AG04450 (cell line): ENCODE data around the gene TMEM202. TPM values are rescaled to one million over a fixed set of nuclear protein-coding genes. Genes with fewer than 3 reads are reported as not detected.

Experiments
- CTCF ChIA-PET: fragments of 300-600, 350-600 bp; formaldehyde crosslinking; extraction: SDS; loops from one replicate; lab custom pipeline; 2022; ENCODE audit warnings: antibody characterized with exemption, inconsistent platforms; lab: Charles Lee
- POLR2A ChIA-PET: fragments of 350-600 bp; formaldehyde crosslinking; extraction: SDS; loops from one replicate; lab custom pipeline; 2021; ENCODE audit warnings: antibody characterized with exemption, inconsistent platforms; lab: Yijun Ruan, JAX
- DNase-seq: peaks from one replicate; pipeline ENCODE4 v3.0.0-alpha.2; 2011; ENCODE audit warnings: low read depth, low spot score
- H3K27ac ChIP-seq: one replicate; pipeline ENCODE4 v1.5.1; 2012; ENCODE audit warnings: low read depth, low read length, control low read depth
- H3K27me3 ChIP-seq: one replicate; pipeline ENCODE4 v1.6.0; 2012; ENCODE audit warnings: low read length; ENCODE audit not compliant: control insufficient read depth, insufficient read depth
- H3K4me3 ChIP-seq: 2 replicates; pipeline ENCODE4 v1.5.1; 2011; ENCODE audit warnings: mild to moderate bottlenecking, low read depth, low read length, control low read depth
- H3K9me3 ChIP-seq: 2 replicates; pipeline ENCODE4 v1.5.1; 2012; ENCODE audit warnings: low read length; ENCODE audit not compliant: control insufficient read depth, insufficient read depth
- polyA minus RNA-seq: library from RNA; depleted of rRNA, polyadenylated mRNA; stranded (reverse); fragments of >200 nt; gene quantifications from 2 replicates; pipeline ENCODE4 v1.2.3, GENCODE V29; 2011; rRNA and poly(A)+ RNA removed
- polyA plus RNA-seq: library from polyadenylated mRNA; depleted of rRNA; stranded (reverse); fragments of >200 nt; gene quantifications from 2 replicates; pipeline ENCODE4 v1.2.3, GENCODE V29; 2011; rRNA removed
- TF ChIP-seq, protein P1 (sequence below): IDR thresholded peaks from 2 replicates; pipeline ENCODE4 v1.5.1; 2011; ENCODE audit warnings: low read depth, low read length, control low read depth, inconsistent platforms

The TMEM202 gene, protein sequence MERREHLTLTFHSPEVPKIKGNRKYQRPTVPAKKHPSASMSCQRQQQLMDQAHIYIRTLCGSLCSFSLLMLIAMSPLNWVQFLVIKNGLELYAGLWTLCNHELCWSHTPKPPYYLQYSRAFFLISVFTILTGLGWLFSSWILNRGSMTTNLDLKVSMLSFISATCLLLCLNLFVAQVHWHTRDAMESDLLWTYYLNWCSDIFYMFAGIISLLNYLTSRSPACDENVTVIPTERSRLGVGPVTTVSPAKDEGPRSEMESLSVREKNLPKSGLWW
- polyA plus RNA-seq: not detected in 2 replicates
- polyA minus RNA-seq: not detected in 2 replicates

DNA sequence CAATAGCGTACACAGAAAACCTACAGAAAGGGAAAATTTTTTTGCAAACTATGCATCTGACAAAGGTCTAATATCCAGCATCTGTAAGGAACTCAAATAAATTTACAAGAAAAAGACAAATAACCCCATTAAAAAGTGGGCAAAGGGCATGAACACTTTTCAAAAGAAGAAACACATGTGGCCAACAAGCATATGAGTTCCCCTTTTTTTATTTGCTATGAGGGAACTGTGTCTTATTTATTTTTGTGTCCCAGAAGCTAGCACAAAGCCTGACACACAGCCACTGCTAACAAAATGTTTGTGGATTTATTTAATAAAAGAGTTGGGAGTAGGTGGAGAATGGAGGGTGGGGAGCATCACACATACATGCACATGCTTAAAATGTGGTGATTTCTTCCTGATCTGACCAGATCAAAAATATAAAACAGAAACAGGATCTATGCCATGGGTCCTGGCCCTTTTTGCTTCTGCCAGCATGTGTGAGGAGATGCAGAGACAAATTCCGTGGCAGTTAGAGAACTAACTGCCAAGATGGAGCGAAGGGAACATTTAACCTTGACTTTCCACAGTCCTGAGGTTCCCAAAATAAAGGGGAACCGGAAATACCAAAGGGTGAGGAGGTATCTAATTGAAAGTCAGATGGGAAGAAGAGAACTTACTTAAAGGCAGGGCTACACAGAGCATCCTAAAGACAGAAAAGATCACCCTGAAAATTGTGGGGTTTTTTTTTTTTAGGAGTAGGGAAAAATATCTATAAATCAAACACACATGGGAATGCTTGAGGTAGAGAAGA lies at the start of gene TMEM202:
TMEM202 (plus strand) TSS at position 510 of the 793 bp plus-strand sequence; CDS start at position 532, 22 bp downstream.
- DNase-seq: no peak
- TF ChIP-seq, protein P1, sequence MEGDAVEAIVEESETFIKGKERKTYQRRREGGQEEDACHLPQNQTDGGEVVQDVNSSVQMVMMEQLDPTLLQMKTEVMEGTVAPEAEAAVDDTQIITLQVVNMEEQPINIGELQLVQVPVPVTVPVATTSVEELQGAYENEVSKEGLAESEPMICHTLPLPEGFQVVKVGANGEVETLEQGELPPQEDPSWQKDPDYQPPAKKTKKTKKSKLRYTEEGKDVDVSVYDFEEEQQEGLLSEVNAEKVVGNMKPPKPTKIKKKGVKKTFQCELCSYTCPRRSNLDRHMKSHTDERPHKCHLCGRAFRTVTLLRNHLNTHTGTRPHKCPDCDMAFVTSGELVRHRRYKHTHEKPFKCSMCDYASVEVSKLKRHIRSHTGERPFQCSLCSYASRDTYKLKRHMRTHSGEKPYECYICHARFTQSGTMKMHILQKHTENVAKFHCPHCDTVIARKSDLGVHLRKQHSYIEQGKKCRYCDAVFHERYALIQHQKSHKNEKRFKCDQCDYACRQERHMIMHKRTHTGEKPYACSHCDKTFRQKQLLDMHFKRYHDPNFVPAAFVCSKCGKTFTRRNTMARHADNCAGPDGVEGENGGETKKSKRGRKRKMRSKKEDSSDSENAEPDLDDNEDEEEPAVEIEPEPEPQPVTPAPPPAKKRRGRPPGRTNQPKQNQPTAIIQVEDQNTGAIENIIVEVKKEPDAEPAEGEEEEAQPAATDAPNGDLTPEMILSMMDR: no peak
- Histone ChIP-seq H3K4me3 (no peak within 1 kb of the TSS), H3K27ac (no peak within 1 kb of the TSS), H3K27me3 (peaks cover 26% of the 10 kb centered on the region), H3K9me3 (no peaks in the 10 kb centered on the region)
- ChIA-PET CTCF (no interaction called here), POLR2A (interaction anchor here (0.6 kb wide), 1 partner anchor 146 kb away, joined by 9 read pairs; no protein-coding TSS in a partner anchor)

DNA sequence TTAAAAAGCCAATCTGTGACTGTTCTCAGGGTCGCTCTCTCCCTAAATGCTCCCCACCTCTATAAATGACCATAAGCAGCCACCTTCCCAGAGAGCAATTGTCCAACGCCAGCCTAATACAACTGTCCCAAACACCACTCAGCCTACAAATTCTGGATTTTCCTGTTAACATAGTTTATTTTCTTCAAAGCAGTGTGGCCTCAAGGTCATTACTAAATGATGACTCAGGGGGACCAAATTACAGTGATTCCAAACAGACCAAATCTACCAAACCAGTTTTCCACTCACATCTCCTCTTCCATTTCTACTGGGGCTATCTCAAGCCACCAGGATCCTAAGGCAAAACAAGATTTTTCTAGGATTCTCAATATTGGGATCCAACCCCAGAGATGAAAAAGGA lies 44.8 kb upstream of the TMEM202 start:
- no peak for DNase-seq
- CTCF ChIA-PET: no interaction called here

DNA sequence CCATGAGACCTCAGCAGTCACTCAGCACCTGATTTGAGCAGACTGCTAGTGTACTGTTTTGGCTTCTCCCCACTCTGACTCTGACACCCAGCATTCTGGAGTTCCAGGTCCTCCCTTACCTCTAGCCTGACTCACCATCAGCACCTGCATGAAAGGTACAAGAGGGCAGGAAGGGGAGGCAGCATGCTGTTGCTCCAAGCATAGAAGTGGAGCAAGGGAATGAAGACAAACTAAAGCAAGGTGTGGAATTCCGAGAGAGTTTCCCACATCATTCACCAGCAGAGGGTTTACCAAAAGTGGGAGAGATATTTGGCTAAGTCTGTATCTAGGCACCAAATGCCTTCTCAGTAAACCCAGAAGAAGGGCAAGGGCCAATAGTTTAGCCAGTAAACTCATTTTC lies 43.6 kb upstream of the TMEM202 start:
- DNase-seq: no peak
- Histone ChIP-seq H3K9me3 (no peaks in the 10 kb centered on the region), H3K4me3 (no peak overlapping the region), H3K27ac (no peak overlapping the region), H3K27me3 (no peaks in the 10 kb centered on the region)
- POLR2A ChIA-PET: no interaction called here
- CTCF ChIA-PET: no interaction called here
- TF ChIP-seq, protein P1: no peak

More for the DNA sequence above, 44.8 kb upstream of the TMEM202 start:
- POLR2A ChIA-PET: interaction anchor here (1.6 kb wide), 1 partner anchor 13 kb away, joined by 5 read pairs; no protein-coding TSS in a partner anchor
- H3K9me3 ChIP-seq: no peaks in the 10 kb centered on the region
- no peak overlapping the region for H3K4me3 ChIP-seq
- H3K27me3 ChIP-seq: no peaks in the 10 kb centered on the region
- no peak overlapping the region for H3K27ac ChIP-seq
- TF ChIP-seq, protein P1: no peak

DNA sequence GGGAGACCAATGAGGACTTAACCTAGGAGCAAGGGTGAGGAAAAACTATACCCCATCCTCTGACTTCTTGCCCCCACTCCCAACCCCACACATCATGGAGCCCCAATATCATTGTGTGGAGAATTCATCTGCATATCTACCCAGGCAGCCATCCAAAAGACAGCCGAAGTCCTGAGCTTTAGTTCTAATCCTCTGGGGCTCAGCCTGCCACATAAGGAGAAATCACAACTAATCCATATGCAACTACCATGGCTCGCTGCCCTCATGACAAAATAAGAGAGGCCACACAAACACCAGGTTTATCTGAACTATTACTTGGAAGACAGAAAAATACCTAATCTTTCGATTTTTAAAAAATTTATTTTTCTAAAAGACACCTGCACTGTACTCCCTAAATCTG lies 40.0 kb upstream of the TMEM202 start:
- ChIA-PET POLR2A (no interaction called here), CTCF (no interaction called here)
- no peak for DNase-seq
- Histone ChIP-seq H3K4me3 (no peak overlapping the region), H3K27ac (no peak overlapping the region), H3K27me3 (no peaks in the 10 kb centered on the region), H3K9me3 (no peaks in the 10 kb centered on the region)
- TF ChIP-seq, protein P1: no peak
